NCI-H1092 treated with DMSO at 0.1 percent for 48 hours (cell line): ENCODE measurements around the gene LILRB4.
"Not testable (repeated sequence)": the region's sequence is repeated elsewhere in the genome, so short reads cannot be mapped to it uniquely, and the experiment has no call there.

Experiments used
- DNase-seq: peaks from one replicate; lab custom pipeline; 2025; lab: John Stamatoyannopoulos, UW

The LILRB4 gene

DNA sequence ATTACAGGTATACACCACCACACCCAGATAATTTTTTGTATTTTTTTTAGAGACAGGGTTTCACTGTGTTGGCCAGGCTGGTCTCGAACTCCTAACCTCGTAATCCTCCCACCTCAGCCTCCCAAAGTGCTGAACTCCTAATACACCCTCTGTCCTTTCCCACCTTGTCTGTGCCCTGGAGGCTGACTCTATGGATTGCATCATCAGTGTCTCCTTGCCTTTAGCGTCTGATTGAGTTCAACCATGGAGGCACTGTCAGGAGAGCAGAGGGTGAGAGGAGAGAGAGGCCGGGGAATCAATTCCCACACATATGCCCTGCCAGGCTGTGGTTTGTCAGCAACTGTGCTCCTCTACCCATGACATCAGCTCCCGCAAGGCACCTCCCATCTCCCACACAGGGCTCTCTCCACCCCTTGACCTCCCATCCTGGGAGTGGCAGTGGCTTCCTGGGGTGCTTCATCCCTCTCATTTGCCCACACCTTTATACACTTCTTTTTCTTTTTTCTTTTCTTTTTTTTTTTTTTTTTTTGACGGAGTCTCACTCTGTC lies 12.6 kb upstream of the LILRB4 start:
- DNase-seq: no peak

- DNase-seq: peak; percentile 1
Measured at GRCh38 chr19:54653181-54653809, 9.5 kb upstream of the LILRB4 start.

GRCh38 chr19:54654447-54655321 lies 8.1 kb upstream of the LILRB4 start:
- DNase-seq: no peak

- DNase-seq: no peak
Measured at GRCh38 chr19:54659300-54659699, 3.5 kb upstream of the LILRB4 start.

DNA sequence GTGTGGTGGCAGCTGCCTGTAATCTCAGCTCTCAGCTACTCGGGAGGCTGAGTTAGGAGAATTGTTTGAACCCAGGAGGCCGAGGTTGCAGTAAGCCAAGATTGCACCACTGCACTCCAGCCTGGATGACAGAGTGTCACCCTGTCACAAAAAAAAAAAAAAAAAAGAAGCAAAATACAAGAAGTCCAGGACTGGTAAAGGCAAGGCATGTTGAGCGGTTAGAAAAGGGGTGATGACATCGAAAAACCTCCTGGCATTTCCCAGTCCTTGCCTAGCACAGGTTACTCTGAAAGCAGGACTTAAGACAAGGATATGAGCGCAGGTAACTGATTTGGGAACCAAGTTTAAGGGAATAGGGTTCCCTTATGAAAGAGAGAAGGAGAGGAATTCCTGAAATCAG lies 2.5 kb upstream of the LILRB4 start:
- no peak for DNase-seq

DNA sequence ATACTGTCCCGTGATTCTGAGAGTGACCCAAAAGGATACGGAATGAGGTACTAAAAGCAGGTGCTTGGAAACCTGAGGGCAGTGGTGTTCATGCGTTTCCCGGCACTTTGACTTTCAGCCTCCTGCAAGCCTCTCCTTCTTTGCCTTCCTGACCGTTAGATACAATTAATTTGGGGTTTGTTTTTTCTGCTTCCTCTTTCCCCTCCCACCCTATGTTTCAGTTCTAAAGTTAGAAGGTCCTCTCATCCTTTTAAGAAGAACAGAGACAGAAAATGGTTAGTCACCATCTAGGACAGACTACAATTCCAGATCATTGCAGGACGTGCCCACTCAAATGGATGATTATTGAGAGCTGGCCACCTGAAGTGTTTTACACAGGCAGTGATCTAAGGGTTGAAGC lies 1.8 kb upstream of the LILRB4 start:
- no peak for DNase-seq

GRCh38 chr19:54661846-54662481 lies 821 bp upstream of the LILRB4 start:
- DNase-seq: no peak

GRCh38 chr19:54665530-54665929 lies 2.7 kb downstream of the LILRB4 start:
- DNase-seq: no peak

DNA sequence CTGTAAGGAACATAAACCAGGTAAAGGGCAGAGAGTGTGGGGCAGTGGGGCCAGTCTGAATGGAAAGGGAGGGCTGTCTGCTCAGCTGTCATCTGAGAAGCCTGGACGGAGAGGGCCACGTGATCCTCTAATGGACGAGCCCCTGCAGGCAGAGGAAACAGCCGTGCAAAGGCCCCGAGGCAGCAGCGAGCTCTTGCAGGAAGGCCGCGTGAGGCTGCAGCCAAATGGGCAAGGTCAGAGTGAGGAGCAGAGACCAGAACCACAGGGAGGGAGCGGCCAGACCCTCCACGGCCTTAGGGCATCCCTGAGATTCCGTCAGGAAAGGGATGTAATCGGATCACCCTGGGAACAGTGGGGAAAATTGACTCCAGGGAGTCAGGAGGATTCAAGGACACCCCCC lies 4.4 kb downstream of the LILRB4 start:
- DNase-seq: no peak

DNA sequence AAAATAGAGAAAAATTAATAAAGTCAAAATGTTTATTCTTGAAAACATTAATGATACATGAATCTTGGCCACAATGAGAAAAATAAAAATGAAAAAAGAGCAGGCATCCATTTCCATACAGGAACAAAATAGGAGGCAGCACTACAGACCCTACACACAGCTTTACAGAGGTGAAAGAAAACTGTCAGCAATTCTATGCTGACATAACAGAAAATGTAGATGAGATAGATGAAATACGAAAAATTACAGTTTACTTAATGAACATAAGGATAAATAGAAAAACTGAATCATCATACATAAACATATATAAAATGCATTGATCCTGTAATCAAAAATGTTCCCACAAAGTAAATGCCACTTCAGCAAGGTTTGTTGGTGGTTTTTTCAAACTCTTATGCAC lies 5.6 kb downstream of the LILRB4 start:
- no peak for DNase-seq

GRCh38 chr19:54670576-54671357 lies 8.0 kb downstream of the LILRB4 start:
- no peak for DNase-seq

- DNase-seq: no peak
Measured at GRCh38 chr19:54673222-54673621, 10.4 kb downstream of the LILRB4 start.

DNA sequence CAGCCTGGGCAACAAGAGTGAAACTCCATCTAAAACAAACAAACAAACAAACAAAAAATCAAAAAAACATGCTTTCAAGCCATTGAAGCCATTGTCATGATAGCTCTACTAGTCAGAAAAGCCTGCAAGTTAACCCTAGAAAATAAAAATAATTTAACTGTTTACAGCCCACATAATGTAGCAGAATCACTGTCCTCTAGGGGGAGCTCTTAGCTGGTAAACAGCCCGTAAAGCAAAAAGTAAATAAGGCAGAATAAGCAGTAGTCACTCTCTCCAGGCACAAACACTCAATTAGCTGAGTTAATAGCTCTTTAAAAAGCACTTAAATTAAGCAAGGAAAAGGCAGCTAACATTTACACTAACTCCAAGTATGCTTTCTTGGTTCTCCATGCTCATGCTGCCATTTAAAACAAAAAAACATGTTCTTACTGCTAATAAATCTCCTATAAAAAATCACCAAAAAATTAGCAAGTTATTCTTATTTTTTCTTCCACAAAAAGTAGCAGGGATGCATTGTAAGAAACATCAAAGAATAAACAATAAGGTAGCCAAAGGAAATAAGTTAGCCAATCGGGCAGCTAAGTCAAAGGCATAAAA lies 11.3 kb downstream of the LILRB4 start:
- peak; percentile 26 for DNase-seq

DNA sequence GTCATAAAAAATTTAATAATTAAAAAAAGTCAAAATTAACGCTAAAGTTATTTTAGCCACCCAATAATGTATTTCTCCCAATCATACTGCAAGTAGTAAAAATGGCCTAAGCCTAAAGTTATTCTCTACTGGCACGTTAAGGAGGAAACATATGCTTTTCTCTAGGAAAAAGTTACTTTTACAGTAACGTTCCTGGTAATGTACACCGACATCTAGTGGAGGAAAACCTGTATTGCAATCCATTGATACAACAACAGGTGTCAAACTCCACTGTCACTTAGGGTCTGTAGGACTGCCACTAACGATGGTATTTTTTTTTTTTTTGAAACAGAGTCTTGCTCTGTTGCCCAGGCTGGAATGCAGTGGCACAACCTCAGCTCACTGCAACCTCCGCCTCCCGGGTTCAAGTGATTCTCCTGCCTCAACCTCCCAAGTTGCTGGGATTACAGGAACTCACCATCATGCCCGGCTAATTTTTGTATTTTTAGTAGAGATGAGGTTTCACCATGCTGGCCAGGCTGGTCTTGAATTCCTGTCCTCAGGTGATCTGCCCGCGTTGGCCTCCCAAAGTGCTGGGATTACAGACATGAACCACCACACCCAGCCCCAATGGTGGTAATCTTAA lies 13.5 kb downstream of the LILRB4 start:
- peak; percentile 13 for DNase-seq

- DNase-seq: no peak
Measured at GRCh38 chr19:54677217-54677616, 14.4 kb downstream of the LILRB4 start.

- DNase-seq: not testable (repeated sequence)
Measured at GRCh38 chr19:54681596-54681995, 18.8 kb downstream of the LILRB4 start.

- DNase-seq: no peak
Measured at GRCh38 chr19:54682306-54682856, 19.6 kb downstream of the LILRB4 start.

DNA sequence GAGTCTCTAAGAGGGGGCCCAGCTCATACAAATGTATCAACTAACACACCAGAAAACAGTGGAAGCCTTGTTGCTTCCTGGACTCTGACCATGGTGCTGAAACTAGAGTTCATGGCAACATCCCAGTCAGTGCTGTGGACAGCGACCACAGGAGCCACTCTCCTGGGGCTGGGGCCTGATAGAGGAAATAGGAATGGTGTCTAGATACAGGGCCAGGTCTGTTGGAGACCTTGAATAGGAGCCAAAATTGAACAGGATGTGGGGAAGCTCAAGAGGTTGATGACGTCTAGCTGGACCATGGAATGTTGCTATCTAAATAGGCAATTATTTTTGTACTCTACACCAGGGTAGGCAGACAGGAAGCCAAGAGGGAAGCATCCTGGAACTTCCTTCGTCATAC lies 21.7 kb downstream of the LILRB4 start:
- DNase-seq: no peak

DNA sequence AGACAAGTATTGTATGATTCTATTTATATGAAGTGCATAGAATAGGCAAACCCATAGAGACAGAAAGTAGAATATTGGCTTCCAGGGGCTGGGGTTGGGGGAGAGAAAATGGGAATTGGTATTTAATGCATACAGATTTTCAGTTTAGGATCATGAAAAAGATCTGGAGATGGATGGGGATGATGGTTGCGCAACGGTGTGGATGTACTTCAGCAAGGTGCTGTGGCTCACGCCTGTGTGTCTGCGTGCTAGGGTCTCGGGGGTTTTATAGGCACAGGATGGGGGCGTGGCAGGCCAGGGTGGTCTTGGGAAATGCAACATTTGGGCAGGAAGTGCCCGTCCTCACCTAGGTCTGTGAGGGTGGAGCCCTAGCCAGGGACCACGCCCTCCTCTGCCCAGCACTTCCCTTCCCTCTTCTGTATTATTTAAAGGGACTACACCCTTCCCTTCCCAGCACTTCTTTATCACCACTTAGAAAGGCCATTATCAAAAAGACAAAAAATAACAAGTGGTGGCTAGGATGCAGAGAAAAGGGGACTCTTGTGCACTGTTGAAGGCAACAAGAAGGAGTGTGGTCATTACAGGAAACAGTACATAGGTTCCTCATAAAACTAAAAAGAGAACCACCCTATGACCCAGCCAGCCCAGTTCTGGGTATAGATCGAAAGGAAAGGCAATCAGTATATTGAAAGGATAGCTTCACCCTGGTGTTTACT lies 29.0 kb downstream of the LILRB4 start:
- DNase-seq: no peak

GRCh38 chr19:54692298-54692615 lies 29.5 kb downstream of the LILRB4 start:
- DNase-seq: no peak
